ENCODE data around the gene RPTN.

RPTN gene, protein sequence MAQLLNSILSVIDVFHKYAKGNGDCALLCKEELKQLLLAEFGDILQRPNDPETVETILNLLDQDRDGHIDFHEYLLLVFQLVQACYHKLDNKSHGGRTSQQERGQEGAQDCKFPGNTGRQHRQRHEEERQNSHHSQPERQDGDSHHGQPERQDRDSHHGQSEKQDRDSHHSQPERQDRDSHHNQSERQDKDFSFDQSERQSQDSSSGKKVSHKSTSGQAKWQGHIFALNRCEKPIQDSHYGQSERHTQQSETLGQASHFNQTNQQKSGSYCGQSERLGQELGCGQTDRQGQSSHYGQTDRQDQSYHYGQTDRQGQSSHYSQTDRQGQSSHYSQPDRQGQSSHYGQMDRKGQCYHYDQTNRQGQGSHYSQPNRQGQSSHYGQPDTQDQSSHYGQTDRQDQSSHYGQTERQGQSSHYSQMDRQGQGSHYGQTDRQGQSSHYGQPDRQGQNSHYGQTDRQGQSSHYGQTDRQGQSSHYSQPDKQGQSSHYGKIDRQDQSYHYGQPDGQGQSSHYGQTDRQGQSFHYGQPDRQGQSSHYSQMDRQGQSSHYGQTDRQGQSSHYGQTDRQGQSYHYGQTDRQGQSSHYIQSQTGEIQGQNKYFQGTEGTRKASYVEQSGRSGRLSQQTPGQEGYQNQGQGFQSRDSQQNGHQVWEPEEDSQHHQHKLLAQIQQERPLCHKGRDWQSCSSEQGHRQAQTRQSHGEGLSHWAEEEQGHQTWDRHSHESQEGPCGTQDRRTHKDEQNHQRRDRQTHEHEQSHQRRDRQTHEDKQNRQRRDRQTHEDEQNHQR

DNA sequence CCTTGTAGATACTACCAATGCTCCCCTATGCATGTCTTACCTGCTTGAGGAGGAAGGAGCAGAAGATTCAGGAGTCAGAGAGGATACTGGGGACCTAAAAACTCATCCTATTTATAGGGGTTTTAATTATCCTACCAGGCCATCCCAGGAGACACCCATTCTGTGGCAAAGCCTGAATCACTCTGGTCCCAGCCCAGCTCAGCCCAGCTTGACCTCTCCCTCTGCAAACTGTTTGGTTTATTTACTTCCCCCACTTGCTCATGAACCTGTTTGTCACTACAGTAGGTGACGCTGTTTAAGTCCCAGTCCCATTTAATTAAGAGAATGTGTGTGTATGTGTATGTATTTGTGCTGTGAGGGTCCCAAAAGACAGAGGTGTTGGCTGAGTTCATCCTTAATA is at the start of gene RPTN:
Gene RPTN, minus strand, starts transcription at position 85 of the 400 bp plus-strand sequence. CDS start 1,339 bp downstream, outside the sequence.
- Mint-ChIP-seq H3K36me3 (no peaks in the 10 kb centered on the region), H3K4me1 (peaks cover 16% of the 10 kb centered on the region), H3K4me3 (no peak within 1 kb of the TSS), H3K27ac (no peak within 1 kb of the TSS), H3K9me3 (no peaks in the 10 kb centered on the region), H3K27me3 (no peaks in the 10 kb centered on the region)
- no peak for ATAC-seq

DNA sequence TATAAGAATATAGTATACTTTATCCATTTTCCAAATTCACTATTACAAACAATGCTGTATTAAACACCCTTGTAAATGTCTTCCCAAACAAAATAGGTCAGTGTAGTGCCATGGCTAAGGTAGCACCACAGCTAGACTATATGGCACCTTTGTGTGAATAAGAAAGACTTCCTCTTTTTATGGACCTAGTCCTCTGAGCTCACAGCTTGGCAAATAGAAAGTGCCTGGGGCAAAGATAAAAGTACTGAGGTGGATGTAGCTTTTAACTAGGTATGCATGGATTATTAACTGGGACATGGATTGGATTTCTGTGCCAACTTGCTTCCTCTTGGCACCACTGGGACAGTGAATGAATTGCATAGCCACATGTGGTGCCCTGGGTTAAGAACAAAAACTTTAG is 40.0 kb upstream of the RPTN start:
- Mint-ChIP-seq H3K27ac (no peak overlapping the region), H3K4me3 (no peak overlapping the region), H3K4me1 (peaks cover 5% of the 10 kb centered on the region), H3K9me3 (peaks cover 8% of the 10 kb centered on the region), H3K27me3 (peaks cover 18% of the 10 kb centered on the region), H3K36me3 (peaks cover 10% of the 10 kb centered on the region)
- no peak for ATAC-seq

DNA sequence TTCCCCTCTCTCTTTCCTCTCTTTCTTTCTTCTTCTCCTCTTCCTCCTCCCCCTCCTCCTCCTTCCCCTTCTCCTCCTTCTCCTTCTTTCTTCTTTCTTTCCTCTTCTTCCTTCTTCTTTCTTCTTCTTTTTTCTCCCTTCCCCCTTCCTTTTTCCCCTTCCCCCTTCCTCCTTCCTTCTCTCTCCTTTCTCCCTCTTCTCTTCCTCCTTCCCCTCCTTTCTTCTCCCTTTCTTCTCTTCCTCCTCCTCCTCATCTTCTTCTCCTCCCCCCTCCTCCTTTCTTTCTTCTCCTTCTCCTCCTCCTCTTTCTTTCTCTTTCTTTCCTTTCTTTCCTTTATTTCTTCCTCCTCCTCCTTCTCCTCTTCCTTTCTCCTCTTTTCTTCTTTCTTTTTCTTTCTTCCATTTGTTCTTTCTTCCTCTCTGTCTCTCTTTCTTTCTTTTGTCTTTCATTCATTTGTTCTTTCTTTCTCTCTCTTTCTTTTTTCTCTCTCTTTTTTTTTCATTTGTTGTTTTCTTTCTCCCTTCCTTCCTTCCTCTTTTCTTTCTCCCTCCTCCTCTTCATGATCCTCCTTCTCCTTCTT is 38.4 kb upstream of the RPTN start:
- Mint-ChIP-seq H3K4me3 (no peak overlapping the region), H3K36me3 (peaks cover 10% of the 10 kb centered on the region), H3K9me3 (peaks cover 8% of the 10 kb centered on the region), H3K4me1 (peaks cover 5% of the 10 kb centered on the region), H3K27me3 (peaks cover 18% of the 10 kb centered on the region), H3K27ac (no peak overlapping the region)
- ATAC-seq, result no peak

DNA sequence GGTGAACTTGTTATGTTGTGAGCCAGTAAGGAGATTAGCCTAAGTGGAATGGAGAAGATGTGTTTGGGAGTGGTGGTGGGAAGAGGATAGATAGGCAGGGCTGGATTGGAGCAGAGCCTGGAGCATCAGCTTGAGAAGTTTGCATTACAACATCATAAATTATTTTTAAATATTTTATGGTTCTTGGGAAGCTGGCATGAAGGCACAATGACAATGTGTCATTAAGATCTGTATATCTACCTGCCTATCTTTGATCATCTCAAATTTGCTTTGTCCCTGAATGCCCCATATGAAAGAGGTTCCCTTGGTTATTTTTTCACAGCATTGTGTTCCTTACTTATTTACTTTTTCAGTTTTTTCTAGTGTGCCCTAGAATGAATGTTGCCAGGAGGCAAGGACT is 32.7 kb upstream of the RPTN start:
- Mint-ChIP-seq H3K9me3 (no peaks in the 10 kb centered on the region), H3K4me3 (no peak overlapping the region), H3K36me3 (no peaks in the 10 kb centered on the region), H3K27ac (no peak overlapping the region), H3K4me1 (peaks cover 8% of the 10 kb centered on the region), H3K27me3 (no peaks in the 10 kb centered on the region)
- no peak for ATAC-seq

DNA sequence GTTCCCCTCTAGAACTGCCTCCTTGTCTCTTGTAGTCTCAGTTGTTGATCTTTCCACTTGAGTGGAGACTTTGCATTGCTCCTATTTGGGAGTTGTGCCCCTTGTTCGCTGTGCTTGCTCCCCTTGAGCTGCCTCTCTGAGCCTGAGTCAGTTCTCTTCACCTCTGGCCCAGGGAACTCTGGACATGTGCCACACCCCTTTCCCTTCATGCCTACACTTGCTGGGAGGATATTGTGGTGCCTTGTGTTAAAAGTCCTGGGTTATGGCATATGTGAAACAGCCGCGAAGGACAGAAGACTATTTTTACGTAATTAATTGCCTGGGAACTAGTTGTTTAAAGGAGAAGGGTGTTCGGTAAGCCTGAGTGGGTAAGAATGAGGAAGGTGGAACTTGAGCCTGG is 32.2 kb upstream of the RPTN start:
- H3K36me3 Mint-ChIP-seq, result no peaks in the 10 kb centered on the region
- H3K27me3 Mint-ChIP-seq, result no peaks in the 10 kb centered on the region
- no peak overlapping the region for H3K27ac Mint-ChIP-seq
- H3K4me3 Mint-ChIP-seq, result no peak overlapping the region
- peaks cover 8% of the 10 kb centered on the region for H3K4me1 Mint-ChIP-seq
- no peaks in the 10 kb centered on the region for H3K9me3 Mint-ChIP-seq
- no peak for ATAC-seq

DNA sequence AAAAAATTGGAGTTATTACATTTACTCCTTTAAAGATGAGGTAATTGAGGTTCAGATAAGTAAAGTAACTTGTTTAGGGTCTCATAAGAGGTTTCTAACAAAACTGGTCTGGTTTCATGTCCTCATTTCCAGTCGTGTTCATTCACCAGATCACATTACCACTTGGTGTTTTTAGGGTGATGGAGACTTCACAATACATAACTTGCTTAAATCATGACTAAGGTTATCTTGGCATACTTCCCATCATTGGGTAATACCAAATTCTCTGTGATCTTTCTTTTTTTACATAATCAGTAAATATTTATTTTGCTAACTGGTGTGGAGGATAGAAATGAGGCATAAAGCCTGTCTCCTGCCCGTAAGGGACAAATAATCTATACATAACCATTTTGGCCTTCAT is 31.6 kb upstream of the RPTN start:
- ATAC-seq, result no peak
- Mint-ChIP-seq H3K4me1 (peaks cover 8% of the 10 kb centered on the region), H3K36me3 (no peaks in the 10 kb centered on the region), H3K4me3 (no peak overlapping the region), H3K27me3 (no peaks in the 10 kb centered on the region), H3K27ac (no peak overlapping the region), H3K9me3 (no peaks in the 10 kb centered on the region)

DNA sequence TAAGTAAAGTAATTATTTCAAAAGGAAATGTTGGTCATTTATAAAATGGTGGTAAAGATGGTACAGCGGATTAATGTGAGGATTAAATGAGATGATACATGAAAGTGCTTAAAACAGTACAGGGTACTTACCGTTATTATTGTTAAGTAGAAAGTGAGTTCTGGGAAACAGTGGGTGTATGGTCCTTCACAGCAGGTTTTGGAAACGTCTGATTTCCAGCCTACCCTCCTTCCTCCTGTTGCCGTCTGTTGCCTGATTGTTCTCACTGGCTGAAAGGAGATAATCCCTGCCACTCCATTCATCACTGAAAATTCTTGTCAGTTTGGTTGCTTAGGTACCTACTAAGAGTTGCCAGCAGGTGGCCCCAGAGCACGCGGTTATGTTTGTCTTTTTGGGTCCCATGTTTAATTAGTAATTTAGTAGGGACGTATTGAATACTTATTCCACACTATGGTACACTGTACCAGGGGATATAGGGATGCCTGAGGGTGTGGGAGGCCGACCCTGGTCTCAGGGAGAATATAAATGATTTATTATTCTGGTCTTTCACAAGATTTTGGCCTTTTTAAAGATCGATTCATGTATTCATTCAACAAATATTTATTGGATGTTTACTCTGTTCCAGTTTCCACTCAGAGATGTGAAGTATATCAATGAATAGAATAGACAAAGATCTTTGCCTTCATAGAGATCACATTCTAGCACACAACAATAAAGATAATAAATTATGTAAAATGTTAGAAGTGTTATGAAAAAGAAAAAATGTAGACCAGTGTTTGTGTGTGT is 30.8 kb upstream of the RPTN start:
- no peaks in the 10 kb centered on the region for H3K36me3 Mint-ChIP-seq
- H3K9me3 Mint-ChIP-seq, result no peaks in the 10 kb centered on the region
- H3K4me3 Mint-ChIP-seq, result peak overlapping the region; percentile 83
- peak; percentile 68 for ATAC-seq
- H3K27ac Mint-ChIP-seq, result peak overlapping the region; percentile 53
- H3K4me1 Mint-ChIP-seq, result peaks cover 8% of the 10 kb centered on the region
- H3K27me3 Mint-ChIP-seq, result peaks cover 3% of the 10 kb centered on the region

DNA sequence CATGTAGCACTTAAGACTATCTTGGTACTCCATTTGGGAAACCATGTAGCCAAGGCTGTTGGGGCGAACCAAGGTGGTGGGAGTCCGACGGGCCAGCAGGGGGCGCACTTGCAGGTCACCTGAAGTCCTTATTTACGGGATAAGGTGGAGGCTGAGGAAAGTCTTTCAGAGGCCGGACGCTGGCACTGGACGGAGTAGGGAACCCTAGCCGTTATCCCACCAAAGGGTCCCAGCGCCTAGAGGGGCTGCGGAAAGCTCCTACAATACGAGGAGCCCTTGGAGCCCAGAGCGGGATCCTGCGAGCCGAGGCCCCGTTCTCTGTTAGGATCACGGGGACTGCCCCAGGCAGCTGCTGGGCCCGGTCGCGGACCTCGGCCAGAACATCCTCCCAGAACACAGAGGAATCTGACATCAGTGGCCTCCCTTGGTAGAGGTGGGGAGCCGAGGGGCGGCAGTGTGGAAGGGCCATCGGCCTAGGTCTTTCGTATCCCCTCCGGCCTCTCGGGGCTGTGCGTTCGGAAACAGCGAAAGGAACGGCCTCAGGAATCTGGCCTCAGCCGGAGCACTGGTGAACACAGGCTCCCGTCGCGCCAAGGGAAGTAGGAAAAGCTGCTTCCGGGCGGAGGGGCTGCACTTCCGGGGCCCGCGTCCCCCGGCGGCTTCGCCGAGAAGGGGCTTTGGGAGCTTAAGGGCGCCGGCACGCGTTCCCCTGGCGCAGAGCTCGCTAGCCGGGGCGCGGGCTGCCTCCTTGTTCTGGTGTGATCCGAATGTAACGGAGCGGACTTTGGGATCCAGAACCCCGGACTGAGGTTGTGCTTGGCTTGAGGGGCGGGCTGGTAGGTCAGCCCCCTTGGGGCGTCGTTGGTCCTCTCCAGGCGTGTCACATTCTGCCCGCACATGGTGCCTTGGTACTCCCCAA is 29.9 kb upstream of the RPTN start:
- H3K27ac Mint-ChIP-seq, result peak overlapping the region; percentile 53
- peak; percentile 77 for ATAC-seq
- peaks cover 12% of the 10 kb centered on the region for H3K27me3 Mint-ChIP-seq
- H3K4me1 Mint-ChIP-seq, result peaks cover 8% of the 10 kb centered on the region
- H3K36me3 Mint-ChIP-seq, result no peaks in the 10 kb centered on the region
- no peaks in the 10 kb centered on the region for H3K9me3 Mint-ChIP-seq
- H3K4me3 Mint-ChIP-seq, result peak overlapping the region; percentile 83

DNA sequence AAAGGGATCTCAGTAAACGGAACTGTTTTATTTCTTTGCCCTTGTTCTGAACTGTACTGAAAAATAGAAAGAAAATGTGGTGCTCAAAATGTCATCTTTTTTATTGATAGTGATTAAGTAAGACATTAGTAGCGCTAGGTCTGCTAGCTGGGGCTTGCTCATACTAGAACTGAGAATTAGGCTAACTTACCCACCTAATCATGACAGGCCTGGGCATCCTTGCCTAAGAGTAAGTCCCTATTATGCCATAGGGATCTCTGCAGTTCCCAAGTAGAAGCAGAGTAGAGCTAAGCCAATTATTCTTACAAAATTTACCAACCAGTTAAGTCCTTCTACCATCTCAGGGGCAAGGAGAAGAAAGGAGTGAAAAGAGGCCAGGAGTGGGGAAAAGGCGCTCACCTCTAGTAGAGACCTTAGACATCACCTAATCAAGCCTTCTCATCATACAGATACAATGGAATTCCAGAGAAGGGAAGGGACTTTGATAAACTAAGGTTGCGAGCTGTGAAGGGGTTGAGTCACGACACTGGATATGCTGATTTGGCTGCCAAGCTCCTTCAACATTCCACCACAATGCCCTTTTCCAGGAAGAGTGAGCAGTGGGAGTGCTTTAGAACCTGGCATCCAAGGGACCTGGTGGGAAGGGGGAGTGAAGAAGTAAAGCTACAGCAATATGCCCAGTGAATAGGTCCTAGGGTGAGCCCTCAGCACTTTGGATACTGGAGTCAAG is 27.7 kb upstream of the RPTN start:
- Mint-ChIP-seq H3K27me3 (peaks cover 17% of the 10 kb centered on the region), H3K4me1 (peaks cover 8% of the 10 kb centered on the region), H3K27ac (no peak overlapping the region), H3K36me3 (no peaks in the 10 kb centered on the region), H3K9me3 (no peaks in the 10 kb centered on the region), H3K4me3 (no peak overlapping the region)
- ATAC-seq, result no peak

DNA sequence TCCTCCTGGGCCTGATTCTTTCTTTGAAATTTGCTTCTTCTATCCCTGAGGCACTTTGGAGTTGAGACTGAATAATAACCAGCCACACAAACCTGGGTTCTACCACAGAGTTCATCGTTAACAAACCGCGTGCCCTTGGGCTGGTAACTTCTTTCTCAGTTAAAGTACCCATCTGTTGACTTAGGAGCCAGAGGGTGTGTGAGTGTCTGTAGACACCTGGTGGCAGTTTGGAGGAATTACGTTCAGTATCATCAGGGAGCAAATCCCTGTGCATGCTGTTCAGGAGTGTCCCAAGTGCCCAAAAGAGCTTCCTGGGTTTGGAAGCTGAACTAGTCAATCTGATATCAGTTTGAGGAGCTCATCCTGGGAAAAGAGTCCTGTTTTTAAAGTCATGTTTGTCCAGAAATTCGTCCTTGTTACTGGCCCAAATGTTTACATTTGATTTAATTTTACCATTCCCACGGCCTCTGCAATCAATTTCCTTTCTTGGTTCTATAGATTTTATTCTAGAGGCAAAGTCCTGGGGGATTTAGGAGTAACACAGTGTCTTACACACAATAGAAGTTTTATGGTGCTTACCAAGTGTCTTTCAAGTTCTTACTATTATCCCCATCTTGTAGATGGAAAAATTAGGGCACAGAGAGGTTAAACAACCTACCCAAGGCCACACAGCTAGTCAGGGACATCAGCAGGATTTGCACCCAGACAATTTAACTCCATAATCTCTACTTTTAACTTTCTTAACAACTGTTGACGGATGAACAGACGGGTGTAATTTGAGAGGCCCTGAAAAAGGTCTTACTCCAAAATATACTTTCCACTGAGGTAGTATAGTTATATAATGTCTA is 26.7 kb upstream of the RPTN start:
- Mint-ChIP-seq H3K36me3 (no peaks in the 10 kb centered on the region), H3K4me3 (no peak overlapping the region), H3K9me3 (no peaks in the 10 kb centered on the region), H3K27ac (no peak overlapping the region), H3K27me3 (peaks cover 17% of the 10 kb centered on the region), H3K4me1 (peaks cover 8% of the 10 kb centered on the region)
- ATAC-seq, result no peak

DNA sequence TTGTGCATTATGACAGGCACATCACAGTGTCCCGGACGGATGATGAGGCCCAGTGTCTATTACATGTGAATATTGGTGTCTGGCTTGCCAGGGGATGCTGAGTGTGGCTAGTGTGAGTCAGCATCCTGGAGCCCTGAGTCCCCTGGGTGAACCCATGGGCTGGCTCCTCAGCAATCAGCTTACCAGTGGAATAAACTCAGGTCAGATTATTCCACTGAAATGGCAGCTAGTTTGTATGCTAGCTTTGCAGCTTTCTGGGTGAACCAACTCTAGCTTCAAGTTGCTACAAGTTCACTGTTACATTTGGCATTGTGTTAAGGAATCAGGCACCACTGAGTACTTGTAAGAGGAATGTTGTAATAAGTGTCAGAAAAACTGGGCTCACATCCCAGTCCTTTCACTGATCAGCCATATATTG is 23.9 kb upstream of the RPTN start:
- no peak overlapping the region for H3K27ac Mint-ChIP-seq
- H3K9me3 Mint-ChIP-seq, result no peaks in the 10 kb centered on the region
- no peak for ATAC-seq
- H3K36me3 Mint-ChIP-seq, result no peaks in the 10 kb centered on the region
- no peaks in the 10 kb centered on the region for H3K4me1 Mint-ChIP-seq
- H3K4me3 Mint-ChIP-seq, result no peak overlapping the region
- H3K27me3 Mint-ChIP-seq, result peaks cover 17% of the 10 kb centered on the region

DNA sequence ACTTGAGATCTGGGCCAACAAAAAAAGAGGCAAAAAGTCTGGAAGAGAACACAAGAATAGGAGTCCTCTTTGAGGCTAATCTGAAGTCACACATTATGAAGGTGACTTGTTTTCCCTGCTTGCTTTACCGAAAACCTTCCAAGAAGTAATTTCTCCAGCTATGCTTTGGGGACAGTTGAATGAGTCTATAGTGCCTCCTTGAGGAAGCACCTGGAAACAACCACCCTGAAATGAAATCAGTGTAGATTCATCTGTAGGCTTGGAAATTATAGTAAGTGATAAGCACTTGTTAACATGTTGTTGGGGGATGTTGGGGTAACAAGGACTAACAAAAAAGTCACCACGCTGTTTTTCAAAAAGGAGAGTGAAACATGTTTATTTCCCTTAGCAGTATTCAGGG is 23.4 kb upstream of the RPTN start:
- no peak overlapping the region for H3K27ac Mint-ChIP-seq
- no peaks in the 10 kb centered on the region for H3K36me3 Mint-ChIP-seq
- H3K27me3 Mint-ChIP-seq, result peaks cover 17% of the 10 kb centered on the region
- ATAC-seq, result no peak
- H3K4me1 Mint-ChIP-seq, result no peaks in the 10 kb centered on the region
- no peak overlapping the region for H3K4me3 Mint-ChIP-seq
- H3K9me3 Mint-ChIP-seq, result no peaks in the 10 kb centered on the region

DNA sequence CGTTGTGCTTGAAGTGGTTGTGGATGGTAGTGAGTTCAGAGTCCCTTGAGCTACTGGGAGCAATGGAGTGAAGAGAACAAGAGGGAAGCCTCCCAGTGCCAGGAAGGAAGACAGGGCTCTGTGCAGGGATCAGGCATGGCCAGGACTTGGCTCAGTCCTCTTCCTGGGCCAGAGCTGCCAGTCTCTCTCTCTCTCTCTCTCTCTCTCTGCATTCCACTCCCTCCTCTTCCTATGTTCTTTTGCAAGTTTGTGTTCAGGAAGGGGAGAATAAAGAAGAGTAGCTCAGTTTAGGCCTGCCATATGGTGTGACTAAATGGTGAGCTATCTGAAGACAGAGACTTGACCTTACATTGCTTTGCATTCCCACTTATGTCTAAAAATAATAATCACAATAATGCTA is 20.5 kb upstream of the RPTN start:
- Mint-ChIP-seq H3K9me3 (no peaks in the 10 kb centered on the region), H3K27me3 (peaks cover 21% of the 10 kb centered on the region), H3K27ac (no peak overlapping the region), H3K4me1 (no peaks in the 10 kb centered on the region), H3K4me3 (no peak overlapping the region), H3K36me3 (no peaks in the 10 kb centered on the region)
- no peak for ATAC-seq
